ENCODE data around the gene EDC4. TPM values are rescaled to one million over a fixed set of nuclear protein-coding genes. Genes with fewer than 3 reads are reported as not detected.
A peak's percentile ranks its signal among the peaks of the same experiment; 100 is the strongest.

Gene EDC4
- total RNA-seq, 1 donor: 85.1 TPM

GRCh38 chr16:67917140-67917851, 44.4 kb downstream of the EDC4 start:
- no peak for DNase-seq (ENCODE audit: low read depth)
- no peak overlapping the region for H3K4me3 ChIP-seq (ENCODE audit: low read depth, low read length)
- no peak for TF ChIP-seq CTCF (IDR thresholded peaks at IDR 0.05; ENCODE audit: insufficient read depth, low read depth, low read length)

- H3K4me3 ChIP-seq (ENCODE audit: low read depth, low read length): no peak overlapping the region
- TF ChIP-seq CTCF (IDR thresholded peaks at IDR 0.05; ENCODE audit: insufficient read depth, low read depth, low read length): no peak
- peak; percentile 67 for DNase-seq (ENCODE audit: low read depth)
Observed at GRCh38 chr16:67917852-67918236, 45.0 kb downstream of the EDC4 start.

- H3K4me3 ChIP-seq (ENCODE audit: low read depth, low read length): no peak overlapping the region
- TF ChIP-seq CTCF (IDR thresholded peaks at IDR 0.05; ENCODE audit: insufficient read depth, low read depth, low read length): no peak
- DNase-seq (ENCODE audit: low read depth): no peak
Observed at GRCh38 chr16:67919622-67920221, 46.9 kb downstream of the EDC4 start.

- H3K4me3 ChIP-seq (ENCODE audit: low read depth, low read length): no peak overlapping the region
- no peak for DNase-seq (ENCODE audit: low read depth)
- no peak for TF ChIP-seq CTCF (IDR thresholded peaks at IDR 0.05; ENCODE audit: insufficient read depth, low read depth, low read length)
Observed at GRCh38 chr16:67922221-67922620, 49.4 kb downstream of the EDC4 start.

- no peak for TF ChIP-seq CTCF (IDR thresholded peaks at IDR 0.05; ENCODE audit: insufficient read depth, low read depth, low read length)
- no peak overlapping the region for H3K4me3 ChIP-seq (ENCODE audit: low read depth, low read length)
- DNase-seq (ENCODE audit: low read depth): no peak
Observed at GRCh38 chr16:67922740-67923139, 49.9 kb downstream of the EDC4 start.

- no peak for DNase-seq (ENCODE audit: low read depth)
- no peak for TF ChIP-seq CTCF (IDR thresholded peaks at IDR 0.05; ENCODE audit: insufficient read depth, low read depth, low read length)
- no peak overlapping the region for H3K4me3 ChIP-seq (ENCODE audit: low read depth, low read length)
Observed at GRCh38 chr16:67923414-67924116, 50.7 kb downstream of the EDC4 start.
